Body of pancreas (tissue), 4 donors: ENCODE results near the gene PRRC2A.

ENCODE experiments used
- CTCF ChIP-seq, 7 experiments: fragments of 450-650 bp in 4 of 7; fragments of 200-600 bp in 3 of 7; sonication (generic) in 3 of 7; IDR thresholded peaks; one replicate each; pipeline ENCODE4 v1.5.1; 2016 to 2019; ENCODE audit warnings: antibody characterized with exemption in 7 of 7
- POLR2A ChIP-seq, 3 donors: fragments of 450-650 bp; IDR thresholded peaks; one replicate each; pipeline ENCODE4 v1.6.1; 2016; ENCODE audit warnings: antibody characterized with exemption in 3 of 3, mild to moderate bottlenecking in 2 of 3

GRCh38 chr6:31663126-31663960 is 42.8 kb downstream of the PRRC2A start:
- no peak for TF ChIP-seq POLR2A (IDR thresholded peaks at IDR 0.05)
- no peak for TF ChIP-seq CTCF (IDR thresholded peaks at IDR 0.05)
